ENCODE measurements around the gene TRIM38. TPM values are rescaled to one million over a fixed set of nuclear protein-coding genes. Genes with fewer than 3 reads are reported as not detected.

The TRIM38 gene
- total and polyA plus RNA-seq, 2 of the 13 experiments (the other 11 are each of a cell fraction or from before 2014, with no cell fraction given), result 2.5 to 3.1 TPM

DNA sequence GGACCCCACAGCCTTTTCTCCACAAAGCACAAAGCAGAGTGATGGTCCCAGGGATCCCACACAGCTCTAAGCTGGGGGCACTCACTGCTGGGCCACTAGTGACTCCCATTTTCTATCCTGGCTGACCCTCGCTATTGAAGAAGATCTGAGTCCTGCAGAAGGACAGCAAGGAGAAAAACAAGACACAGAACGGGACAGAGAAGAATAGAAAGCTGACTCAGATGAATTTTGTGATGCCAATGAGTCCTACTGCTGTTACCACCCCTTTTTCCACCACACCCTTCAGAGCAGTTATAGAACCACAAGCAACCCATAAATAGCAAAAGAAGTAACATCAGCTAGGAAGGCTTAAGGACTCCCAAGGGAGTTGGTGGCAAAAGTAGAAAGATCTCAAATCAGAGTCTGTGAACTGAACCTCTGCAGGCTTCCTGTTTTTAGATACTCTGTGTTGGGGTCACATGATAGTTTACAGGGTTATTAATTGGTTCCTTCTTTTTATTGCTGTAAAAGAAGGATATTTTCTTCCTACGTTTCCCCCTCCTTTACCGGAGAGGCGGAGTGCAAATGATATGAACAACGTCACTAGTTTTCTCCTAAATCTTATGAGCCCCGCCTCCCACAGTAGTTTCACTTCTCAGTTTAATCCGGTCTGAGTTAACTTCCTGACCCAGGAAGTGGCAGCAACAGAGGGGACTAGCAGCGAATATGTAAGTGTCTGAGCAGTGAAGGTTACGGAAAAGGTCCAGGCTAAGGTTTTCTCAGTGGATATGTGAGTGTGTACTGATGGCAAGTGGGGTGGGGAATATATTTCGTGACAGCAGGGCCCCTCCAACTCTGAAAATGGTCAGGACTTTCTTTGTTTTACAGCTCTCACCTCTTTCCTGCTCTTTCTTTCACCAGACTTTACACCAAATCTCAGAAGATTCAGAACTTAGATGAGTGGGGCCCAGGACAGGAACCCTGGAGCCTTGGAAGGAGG is at the start of gene TRIM38 (continued):
- no peak for TF ChIP-seq MYC (CRISPR knock-in tag; IDR thresholded peaks at IDR 0.05; ENCODE audit: borderline replicate concordance)
- TF ChIP-seq BHLHE40 (IDR thresholded peaks at IDR 0.05; ENCODE audit: low read length), result no peak
- TF ChIP-seq ZNF260 (CRISPR knock-in tag; IDR thresholded peaks at IDR 0.05; ENCODE audit: borderline replicate concordance, low read depth), result no peak
- TF ChIP-seq, protein P1, sequence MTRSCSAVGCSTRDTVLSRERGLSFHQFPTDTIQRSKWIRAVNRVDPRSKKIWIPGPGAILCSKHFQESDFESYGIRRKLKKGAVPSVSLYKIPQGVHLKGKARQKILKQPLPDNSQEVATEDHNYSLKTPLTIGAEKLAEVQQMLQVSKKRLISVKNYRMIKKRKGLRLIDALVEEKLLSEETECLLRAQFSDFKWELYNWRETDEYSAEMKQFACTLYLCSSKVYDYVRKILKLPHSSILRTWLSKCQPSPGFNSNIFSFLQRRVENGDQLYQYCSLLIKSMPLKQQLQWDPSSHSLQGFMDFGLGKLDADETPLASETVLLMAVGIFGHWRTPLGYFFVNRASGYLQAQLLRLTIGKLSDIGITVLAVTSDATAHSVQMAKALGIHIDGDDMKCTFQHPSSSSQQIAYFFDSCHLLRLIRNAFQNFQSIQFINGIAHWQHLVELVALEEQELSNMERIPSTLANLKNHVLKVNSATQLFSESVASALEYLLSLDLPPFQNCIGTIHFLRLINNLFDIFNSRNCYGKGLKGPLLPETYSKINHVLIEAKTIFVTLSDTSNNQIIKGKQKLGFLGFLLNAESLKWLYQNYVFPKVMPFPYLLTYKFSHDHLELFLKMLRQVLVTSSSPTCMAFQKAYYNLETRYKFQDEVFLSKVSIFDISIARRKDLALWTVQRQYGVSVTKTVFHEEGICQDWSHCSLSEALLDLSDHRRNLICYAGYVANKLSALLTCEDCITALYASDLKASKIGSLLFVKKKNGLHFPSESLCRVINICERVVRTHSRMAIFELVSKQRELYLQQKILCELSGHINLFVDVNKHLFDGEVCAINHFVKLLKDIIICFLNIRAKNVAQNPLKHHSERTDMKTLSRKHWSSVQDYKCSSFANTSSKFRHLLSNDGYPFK (CRISPR knock-in tag; IDR thresholded peaks at IDR 0.05; ENCODE audit: borderline replicate concordance), result no peak
- peak; percentile 33; the same call in 1 of the 2 replicates for TF ChIP-seq PAXIP1 (CRISPR knock-in tag; conservative IDR thresholded peaks at IDR 0.05)
- 0 out of 2 replicates have a peak, but pooled peaks have one; percentile 53 for TF ChIP-seq ELF4 (CRISPR knock-in tag; IDR thresholded peaks at IDR 0.05; ENCODE audit: borderline replicate concordance)
- peak in 1 of 2 experiments; percentile 30; a peak in 1 of 4 replicates for TF ChIP-seq EP300 (IDR thresholded peaks at IDR 0.05; ENCODE audit: low read depth in 2 of 2, low read length in 2 of 2)
- no peak for TF ChIP-seq EP300 (CRISPR knock-in tag; IDR thresholded peaks at IDR 0.05; ENCODE audit: borderline replicate concordance)
- peak; percentile 27 for TF ChIP-seq ZNF883 (CRISPR knock-in tag; IDR thresholded peaks at IDR 0.05; ENCODE audit: not compliant biosample characterization)
- no peak for TF ChIP-seq KLF15 (CRISPR knock-in tag; IDR thresholded peaks at IDR 0.05; ENCODE audit: borderline replicate concordance)
- TF ChIP-seq SUZ12 (IDR thresholded peaks at IDR 0.05; ENCODE audit: low read depth, low read length), result no peak
- TF ChIP-seq ZNF678 (CRISPR knock-in tag; IDR thresholded peaks at IDR 0.05), result no peak
- TF ChIP-seq ZBTB7A (CRISPR knock-in tag; IDR thresholded peaks at IDR 0.05), result no peak
- no peak for TF ChIP-seq ZNF629 (CRISPR knock-in tag; conservative IDR thresholded peaks at IDR 0.05)
- TF ChIP-seq, protein P2, sequence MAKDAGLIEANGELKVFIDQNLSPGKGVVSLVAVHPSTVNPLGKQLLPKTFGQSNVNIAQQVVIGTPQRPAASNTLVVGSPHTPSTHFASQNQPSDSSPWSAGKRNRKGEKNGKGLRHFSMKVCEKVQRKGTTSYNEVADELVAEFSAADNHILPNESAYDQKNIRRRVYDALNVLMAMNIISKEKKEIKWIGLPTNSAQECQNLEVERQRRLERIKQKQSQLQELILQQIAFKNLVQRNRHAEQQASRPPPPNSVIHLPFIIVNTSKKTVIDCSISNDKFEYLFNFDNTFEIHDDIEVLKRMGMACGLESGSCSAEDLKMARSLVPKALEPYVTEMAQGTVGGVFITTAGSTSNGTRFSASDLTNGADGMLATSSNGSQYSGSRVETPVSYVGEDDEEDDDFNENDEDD (CRISPR knock-in tag; IDR thresholded peaks at IDR 0.05; ENCODE audit: borderline replicate concordance), result no peak
- TF ChIP-seq ZMAT5 (CRISPR knock-in tag; IDR thresholded peaks at IDR 0.05; ENCODE audit: borderline replicate concordance, low read depth), result no peak
- no peak for TF ChIP-seq ZNF34 (CRISPR knock-in tag; IDR thresholded peaks at IDR 0.05; ENCODE audit: borderline replicate concordance)
- TF ChIP-seq HMG20B (CRISPR knock-in tag; conservative IDR thresholded peaks at IDR 0.05), result 0 out of 2 replicates have a peak, but pooled peaks have one; percentile 6
